Cardiac fibroblast (primary cell): ENCODE measurements around the gene HIVEP3.

Source experiments
- DNase-seq, 2 donors: peaks; one replicate each; pipeline versions ENCODE4 v3.0.0 to v3.0.0-alpha.2; 2010; ENCODE audit warnings: low read depth in 2 of 2
- H3K4me3 ChIP-seq, 2 donors: replicated peaks in 1 of 2; 1 replicate in 1 of 2; 2 replicates in 1 of 2; pipeline ENCODE4 v1.5.1; 2011; ENCODE audit warnings: low read depth in 2 of 2, low read length in 2 of 2, mild to moderate bottlenecking in 2 of 2, moderate library complexity in 1 of 2
- CTCF ChIP-seq: IDR thresholded peaks from one replicate; pipeline ENCODE4 v1.5.1; 2011; ENCODE audit warnings: low read depth, mild to moderate bottlenecking, low read length, inconsistent platforms

The HIVEP3 gene

DNA sequence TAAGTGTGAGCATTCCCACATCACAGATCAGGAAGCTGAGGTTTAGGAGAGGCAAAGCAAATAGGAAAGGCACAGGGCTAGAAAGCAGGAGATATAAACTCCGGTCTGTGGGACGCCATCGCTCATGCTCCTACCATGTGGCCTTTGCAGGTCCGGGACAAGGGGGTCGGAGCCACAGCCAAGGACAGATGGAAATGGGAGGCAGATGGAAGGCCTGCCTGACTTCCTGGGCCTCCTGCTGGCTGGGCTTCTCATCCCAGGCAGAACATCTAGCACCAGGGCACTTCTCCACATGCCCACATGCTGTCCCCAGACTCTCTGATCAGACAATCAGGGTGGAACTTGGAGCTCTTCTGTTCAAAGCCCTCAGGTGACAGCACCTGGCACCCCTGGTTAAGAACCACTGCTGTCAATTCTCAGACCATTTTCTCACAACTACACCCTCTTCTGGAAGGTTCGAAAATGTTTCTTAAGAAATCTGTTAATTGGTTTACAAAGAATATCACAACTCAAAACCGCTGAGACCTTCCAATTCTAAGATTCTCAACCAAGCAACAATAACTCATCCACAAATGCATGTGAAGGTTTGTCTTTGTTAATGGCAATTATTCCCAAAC, 260.9 kb downstream of the HIVEP3 start:
- TF ChIP-seq CTCF, result no peak
- H3K4me3 ChIP-seq, result no peak overlapping the region
- no peak for DNase-seq

DNA sequence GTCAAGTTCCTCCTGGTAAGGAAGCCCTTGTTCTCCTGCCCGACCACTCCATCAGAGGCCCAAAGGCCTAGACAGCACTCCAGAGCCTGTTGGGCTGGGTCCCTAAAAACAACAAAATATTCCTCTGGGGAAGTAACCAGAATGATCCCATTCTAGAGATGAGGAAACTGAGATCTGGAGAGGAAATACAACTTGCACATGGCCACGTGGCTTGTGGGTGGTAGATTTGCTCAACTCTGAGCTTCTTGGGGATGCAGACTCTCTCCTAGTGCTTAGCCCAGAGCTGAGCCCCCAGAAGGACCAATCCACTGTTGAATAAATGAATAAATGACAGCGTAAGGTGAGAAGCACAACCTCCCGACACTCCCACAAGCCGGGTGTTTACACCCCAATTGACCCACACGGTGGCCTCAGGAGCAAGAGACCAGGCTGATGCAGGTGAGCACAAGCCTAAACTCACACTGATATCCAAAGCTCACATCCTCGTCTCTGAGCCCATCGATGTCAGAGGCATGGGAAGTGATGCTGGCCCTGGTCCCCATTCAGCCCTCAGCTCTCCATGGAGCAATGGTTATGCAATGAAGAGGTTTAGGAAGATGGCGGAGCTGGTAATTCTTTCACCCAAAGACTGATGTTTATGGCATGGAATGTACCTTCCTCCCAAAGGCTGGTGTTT, 261.8 kb downstream of the HIVEP3 start:
- no peak for DNase-seq
- no peak overlapping the region for H3K4me3 ChIP-seq
- TF ChIP-seq CTCF, result no peak

DNA sequence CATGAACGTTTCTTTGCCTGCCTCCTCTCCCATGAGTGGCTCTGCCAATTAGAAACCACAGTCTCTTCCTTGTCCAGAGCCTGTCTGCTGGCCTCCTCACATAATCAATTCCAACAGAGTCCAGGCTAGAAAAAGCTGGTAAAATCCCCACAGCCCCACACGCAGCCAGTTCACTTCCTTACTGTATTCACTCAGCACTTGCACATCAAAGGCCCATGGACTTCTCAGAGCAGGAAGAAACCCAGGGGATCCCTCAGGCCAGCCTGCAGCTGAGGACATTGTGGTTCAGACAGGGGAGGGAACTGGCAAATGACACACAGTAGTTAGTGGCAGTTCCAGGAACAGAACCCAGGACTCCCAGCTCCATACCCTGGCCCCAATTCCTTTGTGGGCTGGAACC, 262.7 kb downstream of the HIVEP3 start:
- no peak for DNase-seq

DNA sequence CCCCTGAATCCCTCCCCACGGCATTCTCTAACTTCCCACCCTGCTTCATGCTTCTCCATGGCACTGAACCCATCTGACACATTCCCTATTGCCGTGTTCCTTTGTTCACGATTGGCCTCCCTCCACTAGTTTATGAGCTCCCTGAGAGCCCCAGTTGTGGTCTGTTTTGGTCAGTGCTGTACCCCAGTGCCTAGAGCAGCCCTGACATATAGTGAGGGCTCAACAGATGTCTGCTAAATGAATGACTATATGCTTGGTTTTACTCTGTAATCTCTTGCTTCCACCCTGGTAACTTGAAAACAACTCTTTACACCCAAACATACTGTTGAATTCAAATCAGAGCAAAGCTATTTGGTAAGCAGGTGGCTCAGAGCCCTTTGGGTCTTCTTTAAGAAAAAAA, 263.1 kb downstream of the HIVEP3 start:
- TF ChIP-seq CTCF, result no peak
- no peak for DNase-seq
- no peak overlapping the region for H3K4me3 ChIP-seq

More for the DNA sequence above, 262.7 kb downstream of the HIVEP3 start:
- no peak for TF ChIP-seq CTCF
- H3K4me3 ChIP-seq, result no peak overlapping the region

DNA sequence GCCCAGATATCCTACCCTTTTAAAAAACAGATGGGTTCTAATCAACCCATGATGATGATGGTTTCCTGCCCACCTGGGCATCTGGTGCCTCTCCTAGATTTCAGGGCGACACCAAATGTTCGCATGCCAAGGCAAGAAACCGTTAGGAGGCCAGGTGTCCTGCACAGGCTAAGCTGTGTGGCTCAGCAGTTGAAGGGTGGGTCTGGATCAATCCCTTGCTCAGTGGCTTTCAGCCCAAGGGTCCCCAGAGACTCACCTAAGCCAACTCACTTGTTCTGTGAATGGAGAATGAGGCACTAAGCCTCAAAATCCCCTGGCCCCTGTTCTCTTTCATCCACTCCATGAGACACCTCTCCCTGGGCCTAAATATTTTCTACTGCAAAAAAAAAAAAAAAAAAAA, 265.1 kb downstream of the HIVEP3 start:
- no peak overlapping the region for H3K4me3 ChIP-seq
- DNase-seq, result no peak
- TF ChIP-seq CTCF, result no peak

- no peak overlapping the region for H3K4me3 ChIP-seq
- TF ChIP-seq CTCF, result no peak
- DNase-seq, result no peak
These were observed 266.1 kb downstream of the HIVEP3 start for GRCh38 chr1:41652384-41653265.
